Measurements from ENCODE around the gene ADAM12. TPM values are rescaled to one million over a fixed set of nuclear protein-coding genes. Genes with fewer than 3 reads are reported as not detected.

The ADAM12 gene
- total RNA-seq, 1 experiment from 2014 or later = not detected

DNA sequence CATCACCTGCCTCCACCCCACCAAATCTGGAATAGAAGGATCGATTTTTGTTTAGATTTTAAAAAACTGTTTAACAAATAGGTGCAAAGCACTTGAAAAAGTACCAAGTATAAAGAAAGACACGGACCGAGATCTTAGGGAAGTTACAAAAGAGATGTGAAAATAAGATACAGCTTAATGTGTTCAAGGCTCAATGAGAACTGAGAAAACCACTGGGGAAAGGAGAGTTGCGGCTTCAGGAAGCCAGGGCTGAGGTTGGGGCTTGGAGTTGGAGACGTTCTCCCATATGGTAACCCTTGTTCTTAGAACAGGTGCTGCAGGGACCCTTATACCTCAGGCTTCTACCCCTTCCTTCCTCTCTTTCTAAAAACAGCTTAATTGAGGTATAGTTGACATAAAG is 351.8 kb downstream of the ADAM12 start:
- TF ChIP-seq, protein P1, sequence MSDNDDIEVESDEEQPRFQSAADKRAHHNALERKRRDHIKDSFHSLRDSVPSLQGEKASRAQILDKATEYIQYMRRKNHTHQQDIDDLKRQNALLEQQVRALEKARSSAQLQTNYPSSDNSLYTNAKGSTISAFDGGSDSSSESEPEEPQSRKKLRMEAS (IDR thresholded peaks at IDR 0.05) = no peak
- TF ChIP-seq ELF1 (IDR thresholded peaks at IDR 0.05; ENCODE audit: borderline replicate concordance, low read depth) (no peak), ZNF274 (IDR thresholded peaks at IDR 0.05; ENCODE audit: low read depth, low read length) (no peak), RAD21 (IDR thresholded peaks at IDR 0.05; ENCODE audit: low read depth) (no peak), CBX3 (IDR thresholded peaks at IDR 0.05; ENCODE audit: low read depth) (no peak), ZFX (IDR thresholded peaks at IDR 0.05) (no peak), ZBTB33 (IDR thresholded peaks at IDR 0.05; ENCODE audit: extremely low read depth, insufficient replicate concordance, low read length) (no peak), TCF7L2 (IDR thresholded peaks at IDR 0.05; ENCODE audit: borderline replicate concordance, extremely low read depth, insufficient read depth, insufficient read length) (no peak), POLR2AphosphoS5 (IDR thresholded peaks at IDR 0.05; ENCODE audit: low read depth, low read length) (no peak), EZH2 (IDR thresholded peaks at IDR 0.05) (no peak), REST (IDR thresholded peaks at IDR 0.05; ENCODE audit: low read depth) (no peak), SRF (IDR thresholded peaks at IDR 0.05; ENCODE audit: low read depth) (no peak), CEBPB (IDR thresholded peaks at IDR 0.05; ENCODE audit: low read depth) (no peak), EZH2phosphoT487 (IDR thresholded peaks at IDR 0.05; ENCODE audit: borderline replicate concordance) (no peak), YY1 (IDR thresholded peaks at IDR 0.05; ENCODE audit: extremely low read depth, insufficient replicate concordance, low read depth, low read length) (no peak), JUND (IDR thresholded peaks at IDR 0.05) (no peak), POLR2A (IDR thresholded peaks at IDR 0.05; ENCODE audit: borderline replicate concordance, extremely low read depth, insufficient read depth, insufficient read length) (no peak)
- POLR2A ChIA-PET = no interaction called here
- peaks cover 8 to 11% of the 10 kb centered on the region in 2 experiments; a peak in 1 of 4 replicates for H3K9me3 ChIP-seq (ENCODE audit: control insufficient read depth in 1 of 2, insufficient read depth in 1 of 2, low read depth in 1 of 2, low read length in 2 of 2)
- no peaks in the 10 kb centered on the region for H3K9me2 ChIP-seq (ENCODE audit: insufficient read depth)
- RAD21 ChIA-PET (ENCODE audit: low non-redundant PET in 1 of 2, low total read pairs in 2 of 2, uncharacterized antibody in 2 of 2, unreplicated experiment in 2 of 2) = no interaction called here
- H3K27ac ChIP-seq (ENCODE audit: low read depth, low read length) = no peak overlapping the region
- DNase-seq (ENCODE audit: low read depth, low spot score) (no peak), ATAC-seq (no peak)
- H3K9ac ChIP-seq (ENCODE audit: low read length) = no peak overlapping the region
- BruUV-seq (replicated peaks) = no TSS peak
- intact Hi-C loops (cut with micrococcal nuclease) = no loop called here
- no peak overlapping the region for H2AFZ ChIP-seq (ENCODE audit: low read depth, low read length, poor library complexity, severe bottlenecking)
- H3K4me2 ChIP-seq (ENCODE audit: low read length) = no peak overlapping the region
- H3K36me3 ChIP-seq (ENCODE audit: control insufficient read depth in 1 of 2, insufficient read depth in 2 of 2, low read length in 2 of 2) = no peaks in the 10 kb centered on the region
- H3K4me3 ChIP-seq (replicated peaks in 1 of 2; ENCODE audit: low read depth in 1 of 2, low read length in 2 of 2) = no peak overlapping the region
- CTCF ChIA-PET = no interaction called here
- 0 out of 2 replicates have a peak, but pooled peaks cover 10% of the 10 kb centered on the region for H3K27me3 ChIP-seq (ENCODE audit: insufficient read depth, low read length)
- H3K4me1 ChIP-seq (ENCODE audit: control insufficient read depth in 1 of 2, insufficient read depth in 2 of 2, low read length in 2 of 2) = no peaks in the 10 kb centered on the region
- H3K79me2 ChIP-seq (ENCODE audit: insufficient read depth, low read length) = no peaks in the 10 kb centered on the region
- H4K20me1 ChIP-seq (ENCODE audit: insufficient read depth) = no peaks in the 10 kb centered on the region
